A549 treated with AZD9567 at 1 μM for 4 hours (cell line): ENCODE data around the gene C1orf105. TPM values are rescaled to one million over a fixed set of nuclear protein-coding genes. Genes with fewer than 3 reads are reported as not detected.

Source experiments
- total RNA-seq: library from RNA; stranded (reverse); fragments of 200-300 nt; extraction: Qiagen RNA extraction; gene quantifications from 5 replicates; pipeline ENCODE4 v1.2.3, GENCODE V29; 2022; ENCODE audit not compliant: insufficient read depth

Gene C1orf105, protein sequence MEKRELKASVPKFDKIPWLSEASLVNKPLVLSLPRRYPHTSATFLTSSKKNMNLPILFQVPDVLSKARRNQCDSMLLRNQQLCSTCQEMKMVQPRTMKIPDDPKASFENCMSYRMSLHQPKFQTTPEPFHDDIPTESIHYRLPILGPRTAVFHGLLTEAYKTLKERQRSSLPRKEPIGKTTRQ
- total RNA-seq = 0.17 TPM in 1 of 5 replicates, not detected in the others

GRCh38 chr1:172420385-172420784, at the start of gene C1orf105:
Gene C1orf105 (plus strand): TSS chr1:172420685. CDS start chr1:172420886, 201 bp downstream.

DNA sequence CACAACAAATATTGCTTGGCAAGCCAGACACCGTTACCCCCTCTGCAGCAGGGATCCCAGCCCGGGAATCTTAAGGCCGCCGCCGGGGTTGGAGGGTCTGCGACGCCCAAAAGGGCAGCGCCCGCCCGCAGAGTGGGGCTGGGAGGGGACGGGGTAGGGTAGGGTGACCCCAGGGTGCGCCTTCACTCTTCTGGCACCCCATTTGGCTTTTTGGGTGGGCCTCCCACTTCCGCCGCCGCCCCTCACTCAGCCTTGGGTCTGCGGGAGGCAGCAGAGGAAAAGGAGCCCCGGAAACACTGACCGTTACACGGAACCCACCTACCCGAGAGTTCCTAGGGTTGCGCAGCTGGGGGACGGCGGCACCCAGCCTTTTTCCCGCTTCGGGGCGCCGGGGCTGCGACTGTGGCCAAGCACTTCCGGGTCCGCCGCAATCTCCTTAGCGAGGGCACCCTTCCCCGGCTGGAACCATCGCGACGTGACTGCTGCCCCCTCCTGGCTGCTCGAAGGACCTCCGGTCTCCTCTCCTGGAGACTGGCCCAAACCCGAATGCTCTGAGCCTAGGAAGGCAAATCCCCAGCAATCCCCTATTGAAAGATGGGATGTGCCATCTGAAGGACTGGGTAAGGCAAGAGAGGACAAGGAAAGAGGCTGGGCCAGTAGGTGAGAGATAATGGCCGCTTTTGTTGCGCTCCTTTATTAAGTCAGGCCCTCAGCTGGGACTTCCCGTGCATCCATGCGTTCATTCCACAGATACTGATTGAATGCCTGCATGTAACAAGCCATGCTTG, 23.4 kb downstream of the C1orf105 start, which contains the start of gene PIGC:
Gene PIGC, minus strand, starts transcription at position 404 of the 788 bp plus-strand sequence. CDS start 1,447 bp downstream, outside the sequence.

Other genes with a start within 250 kb of the C1orf105 start
- gene PIGC, start 23.4 kb downstream of the C1orf105 start, total RNA-seq = 22.9 to 34.3 TPM (median 31.1 TPM) in 5 replicates
- 9.2 to 10.5 TPM (median 9.4 TPM) in 5 replicates for gene SUCO, start 112.5 kb downstream of the C1orf105 start, total RNA-seq
- gene FASLG, start 238.4 kb downstream of the C1orf105 start, total RNA-seq = not detected in 5 replicates